ENCODE data around the gene ABCB4. TPM values are rescaled to one million over a fixed set of nuclear protein-coding genes. Genes with fewer than 3 reads are reported as not detected.

Gene ABCB4
- total and polyA plus RNA-seq, 9 donors = 0.13 to 2.1 (median 0.45) TPM

- Histone ChIP-seq H3K4me3 (no peak overlapping the region), H3K27ac (no peak overlapping the region), H3K4me1 (ENCODE audit: insufficient read depth) (no peaks in the 10 kb centered on the region), H3K27me3 (no peaks in the 10 kb centered on the region), H3K36me3 (no peaks in the 10 kb centered on the region), H3K9me3 (no peaks in the 10 kb centered on the region)
- TF ChIP-seq EP300 (IDR thresholded peaks at IDR 0.05) (no peak), POLR2A (IDR thresholded peaks at IDR 0.05) (no peak), CTCF (IDR thresholded peaks at IDR 0.05) (no peak)
- WGBS, 3 donors = 77 to 90% (median 89%) methylated on average over 4 of the region's 4 CpGs
- intact Hi-C loops (cut with DNase I) = no loop called here
- no peak for DNase-seq
These were observed 23.2 kb downstream of the ABCB4 start for GRCh38 chr7:87452279-87452678.

GRCh38 chr7:87451187-87451586, 24.3 kb downstream of the ABCB4 start:
- intact Hi-C loops (cut with DNase I) = no loop called here

GRCh38 chr7:87450706-87451105, 24.8 kb downstream of the ABCB4 start:
- 65 to 70% (median 69%) methylated on average over 1 of the region's 1 CpG for WGBS, 3 donors

More at GRCh38 chr7:87451187-87451586, 24.3 kb downstream of the ABCB4 start:
- no peak for DNase-seq
- no peaks in the 10 kb centered on the region for H3K36me3 ChIP-seq
- no peaks in the 10 kb centered on the region for H3K9me3 ChIP-seq
- no peak overlapping the region for H3K27ac ChIP-seq
- no peak for TF ChIP-seq CTCF (IDR thresholded peaks at IDR 0.05)
- no peak for TF ChIP-seq POLR2A (IDR thresholded peaks at IDR 0.05)
- no peaks in the 10 kb centered on the region for H3K27me3 ChIP-seq
- H3K4me3 ChIP-seq = no peak overlapping the region
- no peaks in the 10 kb centered on the region for H3K4me1 ChIP-seq (ENCODE audit: insufficient read depth)
- WGBS, 3 donors = 88 to 92% (median 89%) methylated on average over 4 of the region's 4 CpGs

GRCh38 chr7:87448388-87448787, 27.1 kb downstream of the ABCB4 start:
- Histone ChIP-seq H3K4me3 (no peak overlapping the region), H3K36me3 (no peaks in the 10 kb centered on the region), H3K4me1 (ENCODE audit: insufficient read depth) (no peaks in the 10 kb centered on the region), H3K27me3 (no peaks in the 10 kb centered on the region), H3K27ac (no peak overlapping the region), H3K9me3 (no peaks in the 10 kb centered on the region)
- intact Hi-C loops (cut with DNase I) = no loop called here
- no peak for DNase-seq
- no peak for TF ChIP-seq EP300 (IDR thresholded peaks at IDR 0.05)
- TF ChIP-seq CTCF (IDR thresholded peaks at IDR 0.05) = no peak
- TF ChIP-seq POLR2A (IDR thresholded peaks at IDR 0.05) = no peak
- WGBS, 3 donors = 86 to 89% (median 87%) methylated on average over 7 of the region's 7 CpGs

More at GRCh38 chr7:87450706-87451105, 24.8 kb downstream of the ABCB4 start:
- Histone ChIP-seq H3K4me1 (ENCODE audit: insufficient read depth) (no peaks in the 10 kb centered on the region), H3K36me3 (no peaks in the 10 kb centered on the region), H3K4me3 (no peak overlapping the region), H3K9me3 (no peaks in the 10 kb centered on the region), H3K27me3 (no peaks in the 10 kb centered on the region), H3K27ac (no peak overlapping the region)
- DNase-seq = no peak
- TF ChIP-seq POLR2A (IDR thresholded peaks at IDR 0.05) (no peak), CTCF (IDR thresholded peaks at IDR 0.05) (no peak), EP300 (IDR thresholded peaks at IDR 0.05) (no peak)
- intact Hi-C loops (cut with DNase I) = no loop called here
